Gastroesophageal sphincter (tissue), 4 donors: Measurements from ENCODE around the gene APOD. TPM values are rescaled to one million over a fixed set of nuclear protein-coding genes. Genes with fewer than 3 reads are reported as not detected.
A peak's percentile ranks its signal among the peaks of the same experiment; 100 is the strongest.

Source experiments
- ATAC-seq: fragments of 150-250 bp; one replicate; pipeline ENCODE4 v1.9.1; 2016; ENCODE audit warnings: mild to moderate bottlenecking, moderate library complexity
- H3K27ac ChIP-seq, 4 donors: fragments of 200-600 bp; sonication (generic) in 3 of 4; 1 replicate in 3 of 4; 2 replicates in 1 of 4; pipeline ENCODE4 v1.5.1; 2016 to 2019
- H3K27me3 ChIP-seq: fragments of 200-600 bp; sonication (generic); one replicate; pipeline ENCODE4 v1.5.1; 2019
- H3K36me3 ChIP-seq, 2 donors: fragments of 200-600 bp; sonication (generic); one replicate each; pipeline ENCODE4 v1.5.1; 2019; ENCODE audit warnings: control low read depth in 1 of 2
- H3K4me1 ChIP-seq, 3 donors: fragments of 200-600 bp; sonication (generic); 1 replicate in 2 of 3; 2 replicates in 1 of 3; pipeline ENCODE4 v1.5.1; 2016 to 2019; ENCODE audit warnings: control low read depth in 2 of 3
- H3K4me3 ChIP-seq, 2 donors: fragments of 200-600 bp; sonication (generic); one replicate each; pipeline ENCODE4 v1.5.1; 2019; ENCODE audit warnings: mild to moderate bottlenecking in 1 of 2, moderate library complexity in 1 of 2
- H3K9me3 ChIP-seq, 3 donors: fragments of 200-600 bp; sonication (generic); one replicate each; pipeline ENCODE4 v1.5.1; 2017 to 2019; ENCODE audit warnings: control low read depth in 2 of 3
- EP300 ChIP-seq: sonication (generic); formaldehyde crosslinking; IDR thresholded peaks from one replicate; pipeline ENCODE4 v1.6.1; 2017; ENCODE audit warnings: antibody characterized with exemption, mild to moderate bottlenecking
- POLR2A ChIP-seq, 2 donors: fragments of 450-650 bp; IDR thresholded peaks; one replicate each; pipeline ENCODE4 v1.6.1; 2017; ENCODE audit warnings: antibody characterized with exemption in 2 of 2, mild to moderate bottlenecking in 2 of 2, moderate library complexity in 1 of 2
- POLR2AphosphoS5 ChIP-seq: sonication (generic); formaldehyde crosslinking; IDR thresholded peaks from one replicate; pipeline ENCODE4 v1.6.1; 2017; ENCODE audit warnings: antibody characterized with exemption
- WGBS, 2 donors: methylation state at CpG; one replicate each; pipeline ENCODE4 v1.1.5; 2018; ENCODE audit warnings: low coverage in 1 of 2; 5-methylcytosine and 5-hydroxymethylcytosine counted together
- total RNA-seq, 4 donors: library from RNA; depleted of rRNA; stranded (reverse); fragments of >200 nt; gene quantifications; one replicate each; pipeline ENCODE4 v1.1.0, GENCODE V29; 2016
- TF ChIP-seq, protein P1 (sequence below), 4 experiments: fragments of 200-600 bp in 2 of 4; fragments of 450-650 bp in 2 of 4; sonication (generic) in 1 of 4; IDR thresholded peaks; one replicate each; pipeline ENCODE4 v1.5.1; 2017 to 2019; ENCODE audit warnings: antibody characterized with exemption in 4 of 4, mild to moderate bottlenecking in 2 of 4, moderate library complexity in 2 of 4

The APOD gene
- total RNA-seq, 4 donors from 2014 or later: 123 to 541 (median 380) TPM

DNA sequence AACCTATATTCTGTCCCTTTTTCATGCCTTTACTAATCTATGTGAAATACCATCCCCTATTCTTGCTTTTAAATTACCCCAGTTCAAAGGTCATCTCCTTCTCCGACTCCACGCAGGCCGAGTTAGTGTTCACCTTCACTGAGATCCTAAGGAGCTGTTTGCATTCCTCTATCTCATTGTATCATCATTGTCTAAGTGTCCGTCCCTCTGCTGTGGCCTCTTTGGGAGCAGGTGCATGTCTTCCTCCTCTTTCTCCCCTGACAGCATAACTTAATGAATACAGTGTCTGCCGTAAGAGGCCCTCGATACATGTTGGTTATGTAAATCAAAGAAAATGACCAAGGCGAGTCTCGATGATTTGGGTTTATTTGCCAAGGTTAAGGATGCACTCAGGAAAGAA lies 35.7 kb downstream of the APOD start:
- Histone ChIP-seq H3K4me1 (peaks cover 0 to 45% (median 9%) of the 10 kb centered on the region in 3 donors), H3K27me3 (no peaks in the 10 kb centered on the region), H3K36me3 (no peaks in the 10 kb centered on the region), H3K4me3 (no peak overlapping the region), H3K9me3 (no peaks in the 10 kb centered on the region), H3K27ac (no peak overlapping the region)
- no peak for ATAC-seq
- TF ChIP-seq EP300 (no peak), POLR2A (IDR thresholded peaks at IDR 0.05) (no peak), POLR2AphosphoS5 (no peak)
- TF ChIP-seq, protein P1, sequence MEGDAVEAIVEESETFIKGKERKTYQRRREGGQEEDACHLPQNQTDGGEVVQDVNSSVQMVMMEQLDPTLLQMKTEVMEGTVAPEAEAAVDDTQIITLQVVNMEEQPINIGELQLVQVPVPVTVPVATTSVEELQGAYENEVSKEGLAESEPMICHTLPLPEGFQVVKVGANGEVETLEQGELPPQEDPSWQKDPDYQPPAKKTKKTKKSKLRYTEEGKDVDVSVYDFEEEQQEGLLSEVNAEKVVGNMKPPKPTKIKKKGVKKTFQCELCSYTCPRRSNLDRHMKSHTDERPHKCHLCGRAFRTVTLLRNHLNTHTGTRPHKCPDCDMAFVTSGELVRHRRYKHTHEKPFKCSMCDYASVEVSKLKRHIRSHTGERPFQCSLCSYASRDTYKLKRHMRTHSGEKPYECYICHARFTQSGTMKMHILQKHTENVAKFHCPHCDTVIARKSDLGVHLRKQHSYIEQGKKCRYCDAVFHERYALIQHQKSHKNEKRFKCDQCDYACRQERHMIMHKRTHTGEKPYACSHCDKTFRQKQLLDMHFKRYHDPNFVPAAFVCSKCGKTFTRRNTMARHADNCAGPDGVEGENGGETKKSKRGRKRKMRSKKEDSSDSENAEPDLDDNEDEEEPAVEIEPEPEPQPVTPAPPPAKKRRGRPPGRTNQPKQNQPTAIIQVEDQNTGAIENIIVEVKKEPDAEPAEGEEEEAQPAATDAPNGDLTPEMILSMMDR (IDR thresholded peaks at IDR 0.05): no peak
- WGBS, 2 donors: 70 to 94% methylated on average over 4 to 6 of the region's 8 CpGs

DNA sequence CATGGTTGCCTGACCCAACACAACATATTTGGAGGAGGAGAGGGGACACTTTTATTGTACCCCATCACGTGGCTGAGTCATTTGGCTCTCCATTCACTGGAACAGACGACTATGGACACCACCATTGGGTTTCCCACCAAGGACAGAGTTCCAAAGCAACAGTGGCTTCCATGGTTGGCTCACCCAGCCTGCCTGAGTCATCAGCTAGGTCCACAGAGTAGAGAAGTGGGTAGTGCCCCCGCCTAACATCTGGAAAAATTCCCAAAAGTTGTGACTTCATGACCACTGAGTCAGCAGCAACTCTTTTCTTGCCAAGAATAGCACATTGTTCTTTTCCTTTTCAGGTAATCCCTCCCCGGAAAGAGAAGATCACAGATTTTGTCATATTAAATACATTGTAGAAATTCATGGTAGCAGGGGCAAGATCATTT lies 37.6 kb downstream of the APOD start:
- 7 to 9% methylated on average over 2 to 3 of the region's 4 CpGs for WGBS, 2 donors
- H3K4me1 ChIP-seq: peaks cover 0 to 54% (median 9%) of the 10 kb centered on the region in 3 donors
- ATAC-seq: peak; percentile 56
- TF ChIP-seq POLR2AphosphoS5: peak; percentile 88
- TF ChIP-seq, protein P1 (IDR thresholded peaks at IDR 0.05): no peak
- H3K4me3 ChIP-seq: peak overlapping the region in 1 of 2 donors; percentile 23
- no peaks in the 10 kb centered on the region for H3K9me3 ChIP-seq
- no peaks in the 10 kb centered on the region for H3K27me3 ChIP-seq
- peak overlapping the region; percentile 75 to 84 (median 82) for H3K27ac ChIP-seq
- H3K36me3 ChIP-seq: no peaks in the 10 kb centered on the region

DNA sequence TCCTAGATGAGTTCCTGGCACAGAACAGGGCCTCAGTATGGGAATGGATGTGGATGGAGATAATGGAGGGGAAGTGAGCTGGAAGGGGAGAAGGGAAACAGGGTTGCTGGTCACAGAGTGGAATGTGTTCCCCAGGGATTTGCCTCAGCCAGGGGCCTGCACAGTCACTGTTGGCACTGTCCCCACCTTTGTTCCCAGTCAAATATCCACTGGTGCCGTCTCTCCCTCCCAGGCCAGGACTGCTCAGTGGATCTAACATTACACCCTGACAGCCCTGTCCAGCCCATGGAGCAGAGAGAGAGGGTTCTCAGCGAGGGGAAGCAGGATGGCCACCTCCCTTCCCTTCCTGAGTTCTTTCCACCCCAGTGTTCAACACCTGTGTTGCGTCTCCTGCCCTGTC lies 39.1 kb downstream of the APOD start:
- TF ChIP-seq, protein P1 (IDR thresholded peaks at IDR 0.05): no peak
- no peak for TF ChIP-seq POLR2A (IDR thresholded peaks at IDR 0.05)
- TF ChIP-seq EP300: no peak
- TF ChIP-seq POLR2AphosphoS5: no peak
- WGBS, 2 donors: 33 to 100% methylated on average over 1 to 2 of the region's 3 CpGs
- H3K4me1 ChIP-seq: peaks cover 0 to 63% (median 14%) of the 10 kb centered on the region in 3 donors
- peak; percentile 20 for ATAC-seq
- H3K36me3 ChIP-seq: no peaks in the 10 kb centered on the region
- H3K4me3 ChIP-seq: no peak overlapping the region
- peak overlapping the region in 3 of 4 donors; percentile 94 to 96 (median 96) for H3K27ac ChIP-seq
- H3K9me3 ChIP-seq: no peaks in the 10 kb centered on the region
- H3K27me3 ChIP-seq: no peaks in the 10 kb centered on the region

DNA sequence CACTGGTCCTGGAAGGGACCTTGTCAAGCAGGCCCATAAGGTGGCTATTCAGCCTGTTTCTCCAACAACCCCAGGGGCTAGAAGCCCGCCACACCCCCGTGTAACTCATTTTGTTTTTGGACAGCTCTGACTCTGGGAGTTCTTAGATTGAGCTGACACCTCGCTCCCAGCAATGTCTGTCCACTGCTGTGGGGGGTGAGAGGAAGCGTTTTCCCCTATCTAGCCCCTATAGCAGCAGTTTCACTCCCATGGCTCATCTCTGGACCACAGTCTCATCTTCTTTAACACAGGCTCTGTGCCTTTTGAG lies 39.6 kb downstream of the APOD start:
- Histone ChIP-seq H3K4me1 (peaks cover 0 to 67% (median 14%) of the 10 kb centered on the region in 3 donors), H3K27me3 (no peaks in the 10 kb centered on the region), H3K27ac (peak overlapping the region in 3 of 4 donors; percentile 94 to 96 (median 96)), H3K4me3 (peak overlapping the region in 1 of 2 donors; percentile 89), H3K9me3 (no peaks in the 10 kb centered on the region), H3K36me3 (no peaks in the 10 kb centered on the region)
- no peak for ATAC-seq
- TF ChIP-seq EP300 (no peak), POLR2A (IDR thresholded peaks at IDR 0.05) (no peak), POLR2AphosphoS5 (no peak)
- TF ChIP-seq, protein P1 (IDR thresholded peaks at IDR 0.05): no peak
- no CpG with 5 or more reads among the region's 4 CpGs for WGBS, 2 donors

DNA sequence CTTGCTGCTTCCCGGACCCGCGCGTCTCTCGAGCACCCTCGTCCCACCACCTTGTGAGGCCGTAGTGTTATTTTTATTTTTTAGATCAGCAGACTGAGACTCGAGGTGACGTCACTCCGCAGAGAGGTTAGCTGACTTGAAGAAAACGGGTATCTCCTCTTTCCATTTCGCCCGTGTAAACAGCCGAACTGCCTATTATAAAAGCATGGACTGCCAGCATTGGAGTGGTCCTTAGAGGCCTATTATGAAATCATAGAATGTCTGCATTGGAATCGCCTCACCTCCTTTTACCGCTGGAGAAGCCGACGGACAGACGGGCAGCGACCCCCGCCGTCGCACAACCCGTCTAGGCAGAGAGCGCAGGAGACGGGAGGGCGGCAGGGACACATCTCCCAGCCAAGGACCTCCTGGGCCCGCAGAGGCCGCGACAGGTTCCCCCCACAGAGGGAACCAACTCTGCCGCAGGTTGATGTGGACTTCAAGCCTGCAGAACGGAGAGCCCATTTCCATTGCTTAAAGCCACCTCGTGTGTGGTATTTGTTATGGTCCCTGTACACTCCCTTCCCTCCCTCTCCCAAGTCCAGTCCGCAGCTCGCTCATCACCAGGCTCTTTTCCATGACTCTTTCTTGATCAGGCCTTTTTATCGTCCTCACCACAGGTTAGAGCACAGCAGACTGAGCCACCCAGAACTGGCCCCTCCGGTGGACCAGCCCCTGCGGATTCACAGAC lies 40.1 kb downstream of the APOD start:
- Histone ChIP-seq H3K4me3 (peak overlapping the region; percentile 74 to 89), H3K36me3 (no peaks in the 10 kb centered on the region), H3K27me3 (no peaks in the 10 kb centered on the region), H3K9me3 (no peaks in the 10 kb centered on the region), H3K27ac (peak overlapping the region in 3 of 4 donors; percentile 94 to 96 (median 96)), H3K4me1 (peaks cover 0 to 72% (median 14%) of the 10 kb centered on the region in 3 donors)
- peak; percentile 40 for ATAC-seq
- 3 to 54% methylated on average over 6 to 8 of the region's 38 CpGs for WGBS, 2 donors
- no peak for TF ChIP-seq POLR2A (IDR thresholded peaks at IDR 0.05)
- TF ChIP-seq POLR2AphosphoS5: no peak
- TF ChIP-seq, protein P1 (IDR thresholded peaks at IDR 0.05): no peak
- TF ChIP-seq EP300: no peak
